HG03565 (cell line): ENCODE results near the gene TGFA.

Source experiments
- ATAC-seq: cut with Tn5 transposase; IDR thresholded peaks from one replicate; pipeline ENCODE4 v1.9.1; 2021; ENCODE audit warnings: mild to moderate bottlenecking, moderate library complexity; ENCODE audit not compliant: unreplicated experiment

TGFA gene

DNA sequence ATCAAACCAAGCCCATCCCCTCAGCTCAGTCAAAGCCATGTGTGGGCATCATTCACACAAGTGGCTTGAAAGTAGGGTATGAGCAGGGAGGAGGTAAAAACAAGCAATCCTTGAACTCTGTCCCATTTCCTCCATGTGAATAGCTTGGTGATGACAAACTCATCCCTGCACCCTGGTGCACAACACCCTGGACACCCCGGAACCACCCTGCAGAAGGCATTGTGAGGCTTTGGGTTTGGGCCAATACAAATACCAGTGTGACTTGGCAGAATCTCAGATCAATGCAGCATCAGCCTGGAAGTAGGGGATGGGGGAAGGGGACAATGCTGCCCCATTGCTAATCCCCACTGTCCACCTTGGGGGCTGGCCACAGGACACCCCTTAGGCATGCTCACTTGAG, 28.6 kb downstream of the TGFA start:
- no peak for ATAC-seq

DNA sequence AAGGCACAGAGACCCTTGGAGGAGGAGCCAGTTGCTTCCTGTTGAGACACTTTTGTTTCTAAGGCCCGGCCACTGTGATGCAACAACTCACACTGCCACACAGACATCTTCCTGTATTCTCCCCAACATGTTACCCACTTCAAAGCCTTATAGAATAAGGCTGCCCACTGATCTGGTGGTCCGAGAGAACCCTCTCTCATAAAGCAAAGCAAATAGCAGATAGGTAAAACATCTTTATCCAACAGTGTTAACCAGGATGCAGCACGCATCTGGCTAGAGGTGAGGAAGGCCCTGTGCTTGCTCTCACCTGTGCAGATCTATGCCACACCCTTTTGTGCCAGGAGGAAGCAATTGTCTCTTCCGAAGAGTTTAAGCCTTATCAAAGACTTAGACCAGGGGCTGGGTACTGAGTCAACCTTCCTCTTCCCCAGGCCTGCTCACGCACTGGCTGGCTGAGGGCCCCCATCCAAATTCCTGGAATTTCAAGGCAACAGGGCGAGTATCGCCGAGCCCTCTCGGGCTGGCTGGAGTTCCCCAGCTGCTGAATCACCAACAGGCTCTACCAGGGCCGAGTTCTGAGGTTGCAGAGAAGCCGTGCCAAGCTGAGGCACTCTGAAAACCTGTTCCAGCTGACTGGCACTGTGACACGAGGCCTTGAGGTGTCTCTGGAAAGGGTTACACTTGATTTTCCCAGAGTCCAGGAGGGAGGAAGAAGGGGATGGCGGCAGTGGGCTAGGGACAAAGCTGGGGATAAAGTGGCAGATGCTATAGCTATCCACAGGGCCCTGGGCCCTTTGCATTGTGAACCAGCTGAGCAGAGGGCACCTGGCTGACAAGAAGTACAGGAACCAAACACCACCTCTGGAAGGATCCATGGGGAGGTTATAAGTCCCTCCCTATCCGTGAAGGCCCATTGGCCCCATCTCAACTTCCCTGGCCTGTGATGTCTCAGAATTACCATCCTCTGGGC, 29.3 kb downstream of the TGFA start:
- no peak for ATAC-seq

DNA sequence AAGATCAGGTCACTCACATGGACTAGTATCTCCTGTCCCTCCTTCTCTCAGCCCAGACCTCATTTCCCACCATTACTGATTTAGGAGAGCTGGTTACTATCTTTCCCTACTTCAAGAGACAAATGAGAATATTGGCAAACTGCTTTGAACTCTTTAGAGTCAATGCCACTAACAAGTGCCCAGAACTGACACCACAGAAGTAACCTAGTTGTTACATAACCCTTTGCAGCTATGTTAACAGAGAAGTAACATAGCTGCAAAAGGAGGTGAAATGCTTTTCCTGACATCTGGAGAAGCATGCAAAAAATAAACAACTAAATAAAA, 30.0 kb downstream of the TGFA start:
- ATAC-seq = no peak

DNA sequence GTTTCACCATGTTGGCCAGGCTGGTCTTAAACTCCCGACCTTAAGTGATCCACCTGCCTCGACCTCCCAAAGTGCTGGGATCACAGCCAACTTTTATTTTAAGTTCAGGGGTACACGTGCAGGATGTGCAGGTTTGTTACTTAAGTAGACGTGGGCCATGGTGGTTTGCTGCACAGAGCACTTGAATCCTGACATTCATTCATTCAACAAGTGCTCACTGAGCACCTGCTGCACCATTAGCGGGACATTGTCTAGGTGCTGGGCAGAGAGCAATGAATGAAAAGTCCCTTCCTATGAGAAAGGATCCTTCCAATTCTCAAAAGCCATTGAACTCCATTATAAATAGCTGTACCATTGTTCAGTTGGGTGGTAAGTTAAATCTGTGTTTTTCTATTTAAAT, 31.0 kb downstream of the TGFA start:
- ATAC-seq = no peak

DNA sequence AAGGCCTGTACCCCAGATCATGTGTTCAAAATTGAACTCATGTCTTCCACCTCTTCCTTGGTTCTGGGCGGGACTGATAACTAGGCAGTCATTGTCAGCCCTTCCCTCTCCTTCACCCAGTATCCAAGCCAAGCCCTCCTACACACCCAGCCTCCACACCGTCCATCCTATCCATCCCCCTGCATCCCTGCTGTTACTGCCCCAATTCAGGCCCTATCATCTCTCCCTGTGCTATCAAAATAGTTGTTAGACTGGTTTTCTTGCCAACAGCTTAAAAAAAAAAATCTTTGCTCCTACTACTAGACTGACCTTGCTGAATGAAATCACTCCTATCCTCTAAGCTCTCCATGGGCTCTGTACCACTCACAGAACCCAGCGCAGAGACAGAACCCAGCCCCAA, 32.8 kb downstream of the TGFA start:
- ATAC-seq = no peak

DNA sequence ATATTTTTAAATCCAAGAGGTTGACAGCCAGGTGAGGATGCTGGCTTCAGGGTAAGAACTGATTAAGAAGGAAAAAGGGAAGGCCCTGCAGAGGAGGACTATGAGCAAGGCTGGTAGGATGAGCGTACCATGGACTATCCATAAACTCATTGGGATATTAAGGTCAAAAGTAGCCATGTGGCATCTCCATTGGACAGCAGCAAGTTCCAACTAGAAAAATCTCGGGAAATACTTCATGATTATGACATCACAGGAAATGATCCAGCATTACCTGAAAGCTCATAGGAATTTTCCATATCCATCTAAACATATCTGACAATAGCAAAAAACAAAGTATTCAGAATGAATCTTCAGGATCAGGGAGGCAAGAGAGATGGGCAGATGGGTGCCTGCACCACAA, 34.2 kb downstream of the TGFA start:
- ATAC-seq = no peak

DNA sequence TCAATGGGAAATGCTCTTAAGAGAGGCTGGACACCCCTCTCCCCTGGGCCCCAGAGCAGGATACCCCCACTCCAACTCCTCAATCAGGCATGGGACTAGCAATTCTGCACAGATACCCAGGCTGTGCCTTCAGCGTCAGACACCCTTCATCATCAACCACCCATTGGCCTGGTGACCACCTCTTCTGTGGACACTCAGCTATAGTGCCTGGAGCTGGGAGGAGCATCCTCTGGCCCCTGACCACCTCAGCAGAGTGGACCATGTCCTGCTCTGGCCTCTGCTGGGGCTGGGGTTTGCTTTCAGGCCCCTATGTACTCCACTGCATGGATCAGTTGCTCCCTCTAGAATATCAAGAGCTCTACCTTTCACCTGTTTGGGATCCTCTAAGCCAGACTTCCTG, 35.1 kb downstream of the TGFA start:
- no peak for ATAC-seq

DNA sequence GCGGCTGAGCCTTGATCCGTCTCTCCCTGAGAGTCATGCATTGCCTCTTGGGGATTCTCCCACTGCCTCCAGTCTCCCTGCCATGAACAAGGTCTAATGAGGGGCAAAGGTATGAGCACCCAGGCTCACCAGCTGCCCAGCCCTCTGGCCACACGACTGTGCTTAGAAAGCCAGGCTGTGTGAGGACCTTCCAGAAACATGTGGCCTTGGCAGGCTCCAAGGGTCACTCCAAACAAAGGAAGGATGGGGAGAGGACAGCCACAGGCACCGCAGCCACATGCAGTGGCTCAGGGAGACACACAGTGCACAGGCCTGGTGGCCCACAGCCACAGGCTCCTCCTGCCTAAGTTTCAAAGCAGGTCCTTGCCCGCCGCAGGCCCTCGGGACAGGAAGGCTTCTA, 35.8 kb downstream of the TGFA start:
- ATAC-seq = no peak

DNA sequence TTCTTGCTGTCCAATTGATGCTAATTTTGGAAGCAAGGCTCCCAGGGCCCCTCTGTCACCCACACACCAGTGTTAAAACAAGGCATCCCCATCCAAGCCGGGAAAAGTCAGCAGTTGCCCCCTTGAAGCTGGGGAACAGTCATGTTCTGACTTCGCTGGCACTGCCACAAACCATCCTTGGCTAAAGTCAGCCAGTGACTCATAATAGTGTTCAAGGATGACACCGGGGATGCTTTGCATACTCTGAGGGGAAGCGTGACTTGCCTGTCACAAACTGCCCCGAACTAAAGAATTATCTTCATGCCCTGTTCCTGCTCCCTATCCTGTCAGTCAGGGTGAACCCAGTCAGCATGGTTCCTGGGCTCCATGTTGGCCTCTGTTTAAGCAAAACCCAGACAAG, 37.0 kb downstream of the TGFA start:
- peak; percentile 95 for ATAC-seq

DNA sequence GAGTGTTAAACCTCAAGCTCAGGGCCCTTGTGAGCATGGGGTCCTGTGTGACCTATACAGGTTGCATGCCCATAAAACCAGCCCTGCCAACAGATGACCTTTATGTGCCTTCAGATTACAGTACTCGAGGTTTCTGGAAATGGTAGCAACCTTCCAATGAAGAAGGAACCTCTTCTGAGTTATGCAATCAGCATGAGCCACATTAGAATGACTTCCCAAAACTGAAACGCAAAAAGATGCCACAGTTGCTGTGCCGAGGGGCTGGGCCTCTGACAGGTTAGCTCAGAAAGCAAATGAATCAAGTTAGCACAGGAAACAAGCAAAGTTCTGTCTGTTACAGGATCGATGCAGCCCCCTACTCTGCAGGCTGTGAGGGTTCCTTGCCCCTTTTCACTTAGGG, 37.7 kb downstream of the TGFA start:
- no peak for ATAC-seq

DNA sequence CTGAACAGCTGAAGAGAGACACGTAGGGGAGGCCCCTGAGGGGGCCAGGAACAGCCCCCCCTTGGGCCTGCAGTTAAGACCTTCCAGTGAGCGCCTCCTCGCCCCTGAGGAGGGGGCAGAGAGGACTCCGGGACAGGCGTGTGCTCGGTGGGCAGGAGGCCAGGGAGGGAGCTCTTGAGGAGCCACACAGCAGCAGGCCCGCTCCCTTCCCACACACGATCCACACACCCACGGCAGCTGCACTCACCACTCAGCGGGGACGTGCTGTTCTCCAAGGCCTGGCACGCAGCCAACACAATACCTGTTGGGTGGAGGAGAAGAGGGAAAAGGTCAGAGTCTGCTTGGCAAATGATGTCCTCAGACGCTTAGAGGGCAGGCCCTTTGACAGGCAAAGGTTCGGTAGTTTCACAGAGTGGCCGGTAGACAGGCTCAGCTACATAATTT, 39.0 kb downstream of the TGFA start:
- no peak for ATAC-seq

DNA sequence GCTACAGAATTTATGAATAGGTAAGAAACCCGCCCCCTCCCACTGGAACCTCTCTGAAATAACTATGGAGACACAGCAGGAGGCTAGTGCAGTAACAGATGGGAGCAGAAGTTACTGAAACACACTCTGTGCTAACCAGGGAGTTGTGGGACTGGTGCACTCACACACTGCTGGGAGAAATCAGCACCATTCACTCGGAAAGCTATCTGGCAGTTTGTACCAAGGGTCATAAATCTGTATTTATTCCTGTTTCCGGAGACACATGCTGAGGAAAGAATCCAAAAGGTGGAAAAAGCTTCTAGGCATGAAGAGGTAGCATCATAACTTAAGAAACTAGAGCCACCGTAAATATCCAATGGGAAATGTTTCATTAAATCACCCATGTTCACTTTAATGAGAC, 39.9 kb downstream of the TGFA start:
- ATAC-seq = no peak

DNA sequence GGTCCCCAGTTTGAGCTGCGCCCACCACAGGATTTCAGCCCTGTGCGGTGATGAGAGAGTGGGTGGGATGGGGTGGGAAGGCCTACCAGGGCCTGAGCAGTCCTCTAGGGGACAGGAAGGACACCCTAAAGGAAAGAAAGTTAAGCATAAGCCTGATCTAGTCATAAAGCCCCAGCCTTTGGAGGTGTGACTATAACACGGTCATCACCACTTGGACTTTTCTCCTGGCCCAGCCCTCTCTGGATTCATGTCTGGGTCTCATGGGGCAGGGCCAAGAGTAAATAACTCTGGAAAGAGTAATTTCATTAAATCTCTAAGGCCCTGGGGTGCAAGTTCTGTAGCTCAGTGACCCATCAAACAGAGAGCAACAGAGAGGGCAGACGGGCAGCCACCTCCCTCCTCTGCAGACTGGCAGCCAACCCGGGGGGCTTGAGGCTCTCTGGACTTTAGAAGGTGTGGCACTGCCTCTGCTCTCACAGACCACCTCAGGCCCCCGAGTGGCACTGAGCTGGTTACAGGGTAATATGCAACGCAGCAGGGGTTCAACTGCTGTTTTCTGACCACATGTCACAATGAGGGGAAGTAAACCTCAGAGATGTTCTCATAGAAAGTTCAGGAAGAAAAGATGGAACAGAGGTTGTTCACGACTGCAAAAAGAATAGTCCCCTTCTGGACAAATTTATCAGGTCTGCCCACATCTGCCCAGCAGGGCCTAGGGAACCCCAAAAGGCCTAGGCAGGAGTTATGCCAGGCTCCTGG, 41.5 kb downstream of the TGFA start:
- no peak for ATAC-seq

DNA sequence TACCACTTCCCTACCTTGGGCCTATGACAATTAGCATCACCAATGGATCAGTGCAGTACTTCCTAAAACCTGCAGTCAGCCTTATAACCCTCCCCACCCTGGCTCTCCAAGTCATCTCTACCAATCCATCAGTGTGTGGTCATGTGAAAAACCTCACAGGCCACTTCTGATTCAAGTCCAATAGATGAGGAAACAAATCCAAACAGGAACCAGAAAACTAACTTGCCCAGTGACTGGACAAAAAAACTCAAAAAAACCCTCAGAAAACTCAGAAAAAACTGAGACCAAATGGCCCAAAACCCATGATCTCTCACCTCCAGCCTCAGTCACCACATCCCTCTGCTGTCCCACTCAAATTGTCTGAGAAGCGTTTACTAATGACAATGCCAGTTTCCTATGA, 43.3 kb downstream of the TGFA start:
- ATAC-seq = no peak

DNA sequence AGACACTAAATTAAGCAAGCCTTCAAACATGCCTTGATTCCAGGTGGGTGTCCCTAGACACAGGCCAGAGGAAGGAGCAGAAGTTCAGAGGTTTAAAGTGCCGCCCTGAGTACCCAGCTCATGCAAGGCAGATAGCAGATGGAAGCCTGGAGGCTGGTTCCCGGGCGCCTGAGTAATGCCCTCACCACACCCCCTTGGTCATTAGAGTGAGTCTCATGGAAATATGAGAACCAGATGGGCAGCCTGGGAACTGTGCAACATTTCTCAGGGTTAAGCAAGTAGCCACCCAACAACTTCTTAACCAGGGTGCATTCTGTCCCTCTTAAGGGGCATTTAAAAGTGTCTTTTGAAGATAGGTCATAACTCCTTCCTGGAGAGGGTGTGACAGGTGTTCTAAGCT, 44.1 kb downstream of the TGFA start:
- no peak for ATAC-seq

DNA sequence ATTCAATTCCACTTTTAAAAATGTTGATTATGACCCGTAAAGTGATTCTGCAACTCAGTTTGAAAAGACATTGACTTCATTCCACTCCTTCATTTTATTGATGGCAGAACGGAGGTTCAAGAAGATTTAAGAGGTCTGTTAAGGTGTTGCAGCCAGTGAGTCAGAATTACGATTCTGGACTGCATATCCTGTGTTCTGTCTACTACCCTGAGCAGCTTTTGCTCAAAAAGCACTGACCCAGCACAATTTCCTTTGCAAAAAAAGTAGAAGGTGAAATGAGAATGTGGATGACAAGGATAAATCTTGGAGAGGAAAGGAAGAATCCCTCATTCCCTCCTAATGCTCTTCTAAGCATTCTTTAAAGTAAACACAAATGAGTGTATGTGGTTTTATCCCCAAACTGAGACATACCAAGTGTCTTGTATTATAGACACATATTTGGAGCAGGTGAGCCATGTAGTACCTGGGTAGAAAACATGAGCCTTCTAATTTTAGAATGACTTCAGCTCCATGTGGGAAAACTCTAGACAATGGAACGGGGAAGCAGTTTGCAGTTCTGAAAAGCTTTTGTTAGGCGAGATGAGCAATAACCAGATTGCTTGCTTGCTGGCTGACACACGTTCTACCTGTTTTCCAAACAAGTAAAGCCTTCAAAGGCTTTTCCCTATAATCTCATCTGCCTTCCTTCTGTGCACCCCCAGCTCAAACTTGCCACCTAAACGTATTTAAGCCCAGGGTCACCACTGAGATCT, 44.7 kb downstream of the TGFA start:
- ATAC-seq = no peak

DNA sequence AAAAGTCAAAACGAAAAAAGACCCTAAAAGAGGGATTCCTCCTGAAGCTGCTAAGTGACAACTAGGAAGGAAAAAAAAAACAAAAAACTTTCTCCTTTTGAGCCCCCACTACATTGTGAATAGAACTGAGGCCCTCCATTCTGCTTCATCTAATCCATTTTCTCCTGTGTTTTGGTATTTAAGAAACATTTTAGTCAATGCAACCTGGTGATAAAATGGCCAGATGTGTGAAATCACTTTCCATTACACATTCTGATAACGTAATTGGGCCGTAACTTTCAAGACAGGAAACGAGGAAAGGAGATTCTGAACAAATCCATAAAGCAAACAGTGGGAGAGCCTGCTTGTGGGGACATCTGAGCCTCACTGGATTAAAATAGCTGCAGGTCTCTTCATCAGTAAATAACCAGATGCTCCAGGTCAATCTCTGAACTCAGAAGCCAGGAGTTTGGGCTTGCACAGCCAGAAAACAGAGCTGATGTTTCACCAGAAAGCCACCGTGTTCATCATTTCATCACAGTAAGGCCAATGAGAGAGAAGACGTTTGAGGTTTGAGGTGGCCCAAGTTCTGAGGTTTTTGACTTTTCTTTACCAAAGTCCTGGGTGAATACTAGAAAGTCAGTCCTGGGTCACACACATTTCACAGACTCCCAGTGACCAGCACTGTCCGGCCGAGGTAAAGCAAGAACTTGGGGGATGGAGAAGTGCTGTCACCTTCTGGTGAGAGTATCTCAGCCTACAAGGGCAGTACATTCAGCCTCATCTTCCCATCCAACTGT, 47.8 kb downstream of the TGFA start:
- no peak for ATAC-seq

DNA sequence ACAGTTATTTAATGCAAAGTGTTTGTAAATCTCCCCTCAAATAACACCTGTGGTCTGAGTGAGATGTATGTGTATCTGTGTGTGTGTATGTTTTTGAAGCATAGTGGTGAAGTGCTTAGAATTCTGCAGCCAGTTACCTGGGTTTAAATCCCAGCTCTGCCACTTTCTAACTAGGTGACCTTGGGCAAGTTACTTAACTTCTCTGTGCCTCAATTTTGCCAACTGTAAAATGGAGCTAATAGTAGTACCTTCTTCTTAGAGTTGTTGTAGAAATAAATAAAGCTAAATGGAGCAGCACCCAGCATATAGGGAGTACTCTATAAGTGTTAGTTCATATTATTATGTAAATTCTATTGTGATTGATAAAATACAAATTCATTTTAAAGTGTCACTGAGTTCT, 48.9 kb downstream of the TGFA start:
- ATAC-seq = no peak

DNA sequence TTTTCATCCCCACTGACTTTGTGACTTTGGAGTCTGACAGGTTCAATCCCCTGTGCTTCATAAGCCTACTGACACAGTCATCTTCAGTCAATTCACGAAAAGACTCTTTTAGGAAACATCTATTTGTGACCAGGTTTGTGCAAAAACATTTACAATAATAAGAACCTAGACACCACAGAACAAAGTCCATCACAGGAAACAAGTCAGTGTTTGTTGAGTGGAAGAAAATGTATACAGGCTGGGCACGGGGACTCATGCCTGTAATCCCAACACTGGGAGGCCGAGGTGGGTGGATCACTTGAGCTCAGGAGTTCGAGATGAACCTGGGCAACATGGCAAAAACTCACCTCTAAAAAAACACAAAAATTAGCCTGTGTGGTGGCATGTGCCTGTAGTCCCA, 49.7 kb downstream of the TGFA start:
- no peak for ATAC-seq

DNA sequence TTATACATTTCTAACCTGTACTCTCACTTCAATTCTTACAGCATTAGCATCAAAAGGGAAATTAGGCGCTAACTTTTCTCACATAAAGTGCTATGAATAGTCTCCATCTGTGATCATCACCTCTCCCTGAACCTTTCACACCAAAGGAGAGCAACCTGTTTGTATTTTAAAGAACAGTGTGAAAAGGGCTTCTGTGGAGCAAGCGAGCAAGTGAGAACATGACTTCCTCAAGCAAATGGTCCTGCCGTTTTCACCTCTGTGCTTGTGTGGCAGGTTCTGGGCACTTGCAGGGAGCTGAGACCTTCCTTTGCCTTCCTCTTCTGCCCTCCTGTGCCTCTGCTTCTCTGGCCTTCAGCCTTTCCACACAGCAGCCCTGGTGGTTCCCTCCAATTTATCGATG, 51.9 kb downstream of the TGFA start:
- no peak for ATAC-seq

DNA sequence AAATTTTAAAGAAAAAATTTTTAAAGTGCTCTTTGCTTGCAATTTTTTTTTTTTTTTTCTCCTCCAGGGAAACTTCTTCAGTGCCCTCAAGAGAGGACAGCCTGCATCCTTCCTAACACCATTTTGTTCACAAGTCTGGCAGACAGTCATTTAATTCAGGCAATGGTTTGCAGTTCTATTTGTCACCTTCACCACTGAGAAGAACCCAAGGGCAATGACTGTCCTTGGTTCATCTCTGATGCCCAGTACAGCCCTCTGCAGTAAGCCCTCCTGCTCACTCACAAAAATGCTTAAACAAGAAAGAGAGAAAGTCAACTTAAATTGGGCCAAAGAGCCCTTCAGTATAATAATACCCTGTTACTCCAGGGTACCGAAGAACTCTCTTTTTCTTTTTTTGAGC, 52.4 kb downstream of the TGFA start:
- ATAC-seq = no peak
